GM19467 (cell line): ENCODE results near the gene PLEKHH3.

Source experiments
- ATAC-seq: cut with Tn5 transposase; IDR thresholded peaks from one replicate; pipeline ENCODE4 v1.9.1; 2021; ENCODE audit warnings: mild to moderate bottlenecking, moderate library complexity; ENCODE audit not compliant: unreplicated experiment

PLEKHH3 gene

DNA sequence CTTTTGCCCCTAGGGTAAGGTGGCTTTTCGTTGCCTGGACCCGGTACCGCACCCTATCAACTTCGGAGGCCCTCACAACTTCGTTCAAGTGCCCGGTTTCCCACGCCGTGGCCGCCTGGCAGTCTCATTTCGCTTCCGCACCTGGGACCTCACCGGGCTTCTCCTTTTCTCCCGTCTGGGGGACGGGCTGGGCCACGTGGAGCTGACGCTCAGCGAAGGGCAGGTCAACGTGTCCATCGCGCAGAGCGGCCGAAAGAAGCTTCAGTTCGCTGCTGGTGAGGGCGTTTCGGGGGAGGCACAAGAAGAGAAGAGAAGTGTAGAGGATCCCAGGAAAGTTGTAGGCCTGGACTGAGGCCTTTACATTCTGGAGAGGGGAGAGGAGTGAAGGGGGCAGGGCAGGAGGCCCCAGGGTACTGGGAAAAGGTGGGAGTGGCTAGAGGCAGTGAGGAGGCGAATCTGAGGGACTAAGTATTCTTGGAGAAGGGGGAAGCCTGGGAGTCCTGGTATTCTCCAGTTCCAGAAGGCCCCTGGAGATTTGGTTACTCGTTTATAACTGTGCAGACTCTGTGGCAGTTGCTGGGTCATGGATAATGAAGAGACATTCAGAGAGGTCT is 11.0 kb upstream of the PLEKHH3 start:
- ATAC-seq, result no peak

DNA sequence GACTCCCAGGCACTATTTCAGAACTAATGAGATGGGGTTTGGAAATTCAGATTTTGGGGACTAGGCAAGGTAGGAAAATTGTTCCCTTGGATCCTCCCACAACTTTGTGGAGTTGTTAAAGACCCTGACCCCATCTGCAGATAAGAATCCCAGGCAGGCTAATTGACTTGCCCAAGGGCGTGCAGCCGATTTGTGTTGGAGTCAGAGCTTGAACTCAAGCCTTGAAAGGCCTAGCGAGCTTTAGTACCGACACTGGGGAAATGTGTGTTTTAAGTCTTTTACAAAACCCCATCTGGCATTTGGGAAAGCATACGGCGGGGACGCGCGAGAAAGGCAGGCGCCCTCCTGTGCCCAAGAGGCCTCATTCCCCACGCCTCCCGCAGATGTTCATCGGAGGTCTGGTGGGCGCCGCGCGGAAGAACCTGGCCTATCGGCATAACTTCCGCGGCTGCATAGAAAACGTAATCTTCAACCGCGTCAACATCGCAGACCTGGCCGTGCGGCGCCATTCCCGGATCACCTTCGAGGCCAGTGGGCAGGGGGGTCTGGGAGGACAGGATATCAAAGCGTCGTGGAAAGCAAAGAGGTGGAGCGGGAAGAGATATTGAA is 9.8 kb upstream of the PLEKHH3 start:
- no peak for ATAC-seq

DNA sequence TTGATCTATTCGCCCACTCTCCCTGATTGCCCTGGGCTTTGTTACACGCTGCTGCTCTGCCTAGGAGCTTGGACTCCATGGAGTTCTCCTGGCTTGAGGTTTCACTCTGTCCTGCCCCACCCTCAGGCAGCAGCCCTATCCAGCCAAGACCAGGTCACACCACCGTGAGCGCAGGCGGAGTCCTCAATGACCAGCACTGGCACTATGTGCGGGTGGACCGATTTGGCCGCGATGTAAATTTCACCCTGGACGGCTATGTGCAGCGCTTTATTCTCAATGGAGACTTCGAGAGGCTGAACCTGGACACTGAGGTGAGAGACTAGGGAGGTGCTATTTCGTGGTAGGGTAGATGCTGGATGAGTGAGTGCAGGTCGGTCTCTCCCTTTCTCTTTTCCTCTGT is 9.0 kb upstream of the PLEKHH3 start:
- no peak for ATAC-seq

DNA sequence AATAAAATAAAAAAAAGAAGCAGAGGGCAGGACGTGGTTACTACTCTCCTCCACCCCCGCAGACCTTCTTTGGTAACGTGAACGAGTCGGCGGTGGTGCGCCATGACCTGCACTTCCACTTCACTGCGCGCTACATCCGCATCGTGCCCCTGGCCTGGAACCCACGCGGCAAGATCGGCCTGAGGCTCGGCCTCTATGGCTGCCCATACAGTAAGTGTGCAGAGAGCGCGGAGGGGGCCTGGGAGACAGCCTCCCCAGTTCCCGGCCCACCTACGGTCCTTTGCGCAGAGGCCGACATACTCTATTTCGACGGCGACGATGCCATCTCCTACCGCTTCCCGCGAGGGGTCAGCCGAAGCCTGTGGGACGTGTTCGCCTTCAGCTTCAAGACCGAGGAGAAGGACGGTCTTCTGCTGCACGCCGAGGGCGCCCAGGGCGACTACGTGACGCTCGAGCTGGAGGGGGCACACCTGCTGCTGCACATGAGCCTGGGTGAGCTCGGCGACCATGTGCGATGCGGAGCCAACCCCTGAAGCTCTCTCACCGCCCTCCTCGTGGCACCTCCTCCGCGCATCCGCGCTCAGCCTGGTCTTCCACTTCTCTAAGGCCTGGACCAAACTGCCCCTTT is 8.2 kb upstream of the PLEKHH3 start:
- no peak for ATAC-seq

DNA sequence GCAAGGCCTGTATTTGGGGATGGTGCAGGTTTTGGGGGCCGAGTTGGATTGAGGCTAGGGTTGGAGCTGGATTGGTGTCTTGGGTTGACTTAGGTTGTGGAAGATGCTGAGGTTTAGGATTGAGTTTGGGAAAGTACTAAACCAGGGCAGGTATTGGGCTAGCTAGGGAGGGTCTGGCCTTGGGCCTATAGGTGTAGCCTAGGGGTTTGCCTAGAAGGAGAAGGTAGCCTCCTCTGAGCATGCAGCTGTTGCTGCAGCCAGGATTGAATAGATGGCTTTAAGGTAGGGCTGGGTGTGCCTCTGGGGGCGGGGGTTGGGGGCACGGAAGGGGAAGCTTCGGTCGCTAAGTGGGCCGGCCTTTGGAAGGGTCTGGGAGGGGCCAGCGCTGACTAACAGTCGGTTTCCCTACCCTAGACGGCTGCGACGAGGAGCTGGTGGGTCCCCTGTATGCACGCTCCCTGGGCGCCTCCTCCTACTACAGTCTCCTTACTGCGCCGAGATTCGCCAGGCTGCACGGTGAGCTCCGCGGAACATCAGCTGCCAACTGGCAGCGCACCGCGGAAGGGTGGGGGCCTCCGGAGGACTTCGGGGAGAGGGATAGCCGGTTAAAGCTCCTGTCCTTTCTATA is 6.7 kb upstream of the PLEKHH3 start:
- no peak for ATAC-seq

DNA sequence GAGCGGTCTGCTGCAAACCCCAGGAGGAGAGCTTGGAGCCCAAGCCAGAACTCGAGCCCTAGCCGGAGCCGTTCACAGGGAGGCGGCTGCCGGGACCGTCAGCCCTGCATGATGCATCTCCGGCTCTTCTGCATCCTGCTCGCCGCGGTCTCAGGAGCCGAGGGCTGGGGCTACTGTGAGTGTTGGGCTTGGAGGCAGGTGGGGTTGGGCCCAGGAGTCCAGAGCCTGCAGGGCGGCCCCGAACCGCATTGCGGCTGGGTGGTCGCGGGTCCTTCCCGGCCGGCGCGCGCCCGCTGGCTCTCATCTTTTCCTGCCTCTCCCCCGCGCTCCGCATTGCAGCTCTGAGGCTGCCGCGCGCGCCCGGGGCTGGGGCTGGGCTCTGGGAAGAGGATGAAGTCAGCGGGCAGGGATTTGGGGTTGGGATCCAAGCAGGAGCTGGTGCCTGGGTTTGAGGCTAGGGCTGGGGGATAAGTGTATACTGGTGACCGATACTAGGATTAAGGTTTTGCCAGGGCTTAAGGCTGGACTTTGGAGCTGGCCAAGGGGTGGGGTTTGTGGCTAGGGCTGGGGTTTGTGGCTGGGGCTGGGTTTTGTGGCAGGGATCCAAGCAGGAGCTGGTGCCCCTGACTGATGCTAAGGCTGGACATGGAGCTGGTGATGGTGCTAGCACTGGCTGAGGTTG is 6.1 kb upstream of the PLEKHH3 start:
- ATAC-seq, result no peak

DNA sequence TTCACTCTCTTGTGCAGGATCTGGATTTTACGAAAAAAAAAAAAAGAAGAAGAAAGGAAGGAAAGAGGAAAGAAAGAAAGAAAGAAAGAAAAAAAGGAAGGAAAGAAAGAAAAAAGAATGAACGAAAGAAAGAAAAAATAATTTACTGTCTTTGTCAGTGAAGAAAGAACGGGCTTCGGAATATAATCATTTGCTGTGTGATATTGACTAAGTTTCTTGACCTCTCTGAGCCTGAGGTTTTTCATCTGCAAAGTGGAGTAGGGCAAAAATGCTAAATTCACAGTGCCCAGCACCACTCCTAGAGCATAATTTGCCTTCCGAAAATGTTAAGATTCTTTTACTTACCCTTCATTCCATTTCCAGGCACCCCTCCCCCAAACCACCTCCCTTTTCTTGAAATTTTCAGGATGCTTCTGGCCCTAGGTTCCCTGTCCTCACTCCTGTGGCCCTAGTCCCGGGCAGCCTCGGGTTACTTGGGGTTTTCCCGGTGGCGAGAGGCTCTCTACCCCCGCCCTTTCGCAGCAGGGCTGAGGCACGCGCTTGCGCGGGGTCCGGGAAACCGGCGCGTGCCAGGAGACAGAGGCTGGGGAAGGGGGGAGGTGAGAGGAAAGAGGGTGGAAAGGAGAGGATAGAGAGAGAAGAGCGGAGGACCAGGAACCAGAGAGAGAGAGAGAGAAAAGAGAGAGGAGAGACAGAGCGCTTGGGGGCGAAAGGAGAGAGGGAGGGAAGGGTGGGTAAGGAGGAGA is 5.4 kb upstream of the PLEKHH3 start, which contains the start of gene CNTNAP1:
CNTNAP1 (plus strand) TSS at position 556 of the 746 bp plus-strand sequence. CDS start 299 bp downstream, outside the sequence.
- no peak for ATAC-seq

DNA sequence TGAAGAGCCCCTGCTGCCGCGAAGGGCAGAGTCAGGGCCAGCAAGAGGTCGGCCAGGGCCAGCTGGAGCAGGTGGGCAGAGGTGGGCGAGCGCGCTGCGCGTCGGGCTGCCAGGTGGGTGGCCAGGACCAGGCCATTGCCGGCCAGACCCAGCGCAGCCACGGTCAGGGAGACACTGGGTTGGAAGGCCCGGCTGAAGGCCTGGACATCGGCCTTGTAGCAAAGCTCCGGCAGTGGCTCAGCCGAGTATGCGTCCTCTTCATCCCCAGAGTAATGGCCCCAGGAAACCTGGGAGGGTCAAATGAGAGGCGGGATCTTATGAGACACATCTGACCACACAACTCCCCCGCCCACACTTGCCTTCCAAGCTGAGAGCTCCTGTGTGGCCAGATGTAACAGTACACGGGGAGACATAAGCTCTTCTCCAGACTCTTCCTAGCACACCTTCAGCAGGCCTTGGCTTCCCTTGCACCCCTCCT is 3.6 kb upstream of the PLEKHH3 start:
- no peak for ATAC-seq

DNA sequence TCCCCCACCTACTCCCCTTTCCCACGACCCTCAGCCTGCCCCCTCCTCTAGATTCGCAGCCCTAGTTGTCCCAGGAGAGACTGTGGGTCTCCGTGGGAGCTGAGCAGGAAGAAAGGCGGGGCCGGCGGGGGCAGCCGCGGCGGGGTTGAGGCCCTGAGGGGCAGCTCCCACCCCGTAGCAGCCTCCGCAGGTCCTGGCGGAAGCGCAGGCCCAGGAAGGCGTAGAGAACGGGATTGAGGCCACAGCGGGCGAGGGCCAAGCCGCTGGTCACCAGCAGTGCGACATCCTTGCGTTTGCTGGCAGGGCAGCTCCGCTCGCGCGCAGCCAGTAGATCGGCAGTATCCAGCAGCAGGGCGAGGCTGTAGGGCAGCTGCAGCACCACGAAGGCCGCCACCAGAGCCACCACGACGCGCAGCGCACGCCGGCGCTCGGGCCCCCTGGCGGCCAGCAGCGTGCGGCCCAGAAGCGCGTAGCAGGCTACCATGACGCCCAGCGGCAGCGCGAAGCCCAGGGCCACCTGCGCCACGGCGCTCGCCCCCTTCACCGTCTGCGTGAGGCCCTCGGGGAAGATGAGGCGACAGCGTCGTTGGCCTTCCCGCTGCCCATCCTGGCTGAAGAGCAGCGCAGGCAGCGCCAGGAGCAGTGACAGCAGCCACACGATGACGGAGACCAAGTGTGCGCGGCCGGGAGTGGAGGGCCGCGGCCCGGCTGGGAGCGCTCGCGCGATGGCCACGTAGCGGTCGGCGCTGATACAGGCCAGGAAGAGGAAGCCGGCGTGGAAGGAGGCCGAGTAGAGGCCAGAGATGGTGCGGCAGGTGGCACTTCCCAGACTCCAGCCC is 2.9 kb upstream of the PLEKHH3 start:
- ATAC-seq, result no peak

DNA sequence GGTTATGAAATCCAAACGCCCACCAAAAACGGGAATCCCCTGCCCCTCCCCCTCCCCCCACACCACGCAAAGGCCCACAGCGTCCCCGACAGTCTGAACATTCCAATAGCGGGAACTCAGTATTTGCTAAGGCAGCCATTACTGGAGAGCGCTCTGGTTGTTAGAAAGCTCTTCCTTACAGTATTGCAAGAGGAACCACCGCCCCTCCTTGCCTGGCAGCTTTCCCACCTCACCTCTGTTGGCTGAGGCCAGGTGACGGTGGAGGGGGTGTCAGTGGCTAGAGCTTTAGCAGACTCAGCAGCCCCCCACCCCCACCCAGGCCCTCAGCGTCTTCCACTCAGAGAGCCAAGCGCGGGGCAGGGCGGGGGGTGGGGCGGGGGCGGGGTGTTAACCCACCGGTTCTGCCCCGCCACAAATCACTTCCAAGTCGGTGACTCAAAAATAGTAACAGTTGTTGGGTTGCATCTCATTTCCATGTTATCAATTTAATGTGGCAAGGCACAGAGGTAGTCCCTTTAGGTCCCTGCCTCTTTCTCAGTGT is 2.2 kb upstream of the PLEKHH3 start:
- ATAC-seq, result no peak

DNA sequence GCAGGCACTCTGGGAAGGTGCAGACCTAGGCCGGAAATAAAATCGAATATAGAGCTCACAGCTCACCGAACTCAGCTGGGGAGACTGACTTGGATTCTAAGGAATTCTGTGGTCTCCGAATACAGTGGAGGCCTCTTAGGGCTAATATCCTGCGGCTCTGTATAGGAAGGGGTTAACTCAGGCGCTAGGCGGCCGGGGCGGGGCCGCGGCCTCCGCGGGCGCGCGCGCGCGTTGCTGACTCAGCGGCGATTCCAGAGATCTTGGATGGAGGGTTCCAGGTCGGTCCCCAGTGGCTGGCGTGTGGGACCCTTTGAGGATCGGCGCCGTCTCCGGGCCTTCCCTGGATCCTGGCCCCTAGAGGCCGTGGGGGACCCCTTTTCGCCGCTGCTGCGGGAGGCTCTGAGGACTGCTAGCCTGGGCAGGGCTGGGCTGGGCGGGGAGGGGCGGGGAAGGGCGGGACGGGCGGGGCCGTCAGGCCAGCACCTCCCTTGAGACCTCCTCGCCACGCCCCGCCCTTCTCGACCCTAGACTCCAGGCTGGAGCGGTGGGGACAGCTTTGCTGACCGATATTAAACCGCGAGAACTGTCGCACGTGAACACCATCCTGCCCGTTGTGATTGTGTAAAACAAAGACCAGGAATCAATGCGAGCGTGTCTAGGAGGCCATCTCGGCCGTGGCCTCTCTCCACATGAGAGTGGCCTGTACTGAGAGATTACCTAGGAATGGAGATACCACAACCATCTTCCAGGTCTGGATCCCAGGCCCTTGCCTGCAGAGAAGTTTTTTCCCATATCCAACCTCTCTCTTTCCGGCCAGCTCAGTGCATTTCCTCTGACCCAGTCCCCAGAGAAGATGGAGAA is 1.4 kb upstream of the PLEKHH3 start:
- ATAC-seq, result peak; percentile 28

DNA sequence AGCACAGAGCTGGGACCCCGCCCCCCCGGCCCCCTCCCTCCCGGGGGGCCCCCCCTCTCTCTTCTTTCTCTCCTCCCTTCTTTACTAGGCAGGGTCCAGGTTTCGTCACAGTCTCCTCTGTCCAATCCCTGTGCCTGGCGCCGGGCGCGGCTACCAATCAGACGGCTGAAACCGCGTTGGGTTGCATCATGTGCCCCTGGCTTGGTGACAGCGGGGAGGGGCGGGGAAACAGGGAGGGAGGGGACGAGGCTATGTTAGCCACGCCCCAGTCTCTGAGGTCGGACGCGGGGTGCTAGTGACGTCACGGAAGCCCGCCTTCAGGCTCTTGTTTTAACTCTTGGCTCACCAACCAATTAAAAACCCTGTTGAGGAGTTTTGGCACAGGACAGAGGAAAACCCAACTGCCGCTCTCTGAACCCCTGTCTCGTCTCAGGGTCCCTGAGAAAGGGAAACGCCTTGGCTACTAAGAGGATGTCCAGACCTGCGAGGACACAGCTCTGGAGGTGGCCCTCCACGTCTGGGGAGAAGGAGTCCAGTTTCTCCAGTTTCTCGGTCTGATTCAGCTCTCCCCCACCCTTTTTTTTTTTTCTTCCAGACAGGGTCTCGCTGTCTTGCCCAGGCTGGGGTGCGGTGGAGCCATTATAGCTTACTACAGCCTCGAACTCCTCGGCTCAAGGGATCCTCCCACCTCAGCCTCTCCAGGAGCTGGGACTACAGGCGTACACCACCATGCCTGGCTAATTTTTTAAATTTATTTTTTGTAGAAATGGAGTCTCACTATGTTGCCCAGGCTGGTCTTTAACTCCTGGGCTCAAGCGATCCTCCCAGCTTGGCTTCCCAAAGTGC is 441 bp upstream of the PLEKHH3 start:
- peak; percentile 60 for ATAC-seq

DNA sequence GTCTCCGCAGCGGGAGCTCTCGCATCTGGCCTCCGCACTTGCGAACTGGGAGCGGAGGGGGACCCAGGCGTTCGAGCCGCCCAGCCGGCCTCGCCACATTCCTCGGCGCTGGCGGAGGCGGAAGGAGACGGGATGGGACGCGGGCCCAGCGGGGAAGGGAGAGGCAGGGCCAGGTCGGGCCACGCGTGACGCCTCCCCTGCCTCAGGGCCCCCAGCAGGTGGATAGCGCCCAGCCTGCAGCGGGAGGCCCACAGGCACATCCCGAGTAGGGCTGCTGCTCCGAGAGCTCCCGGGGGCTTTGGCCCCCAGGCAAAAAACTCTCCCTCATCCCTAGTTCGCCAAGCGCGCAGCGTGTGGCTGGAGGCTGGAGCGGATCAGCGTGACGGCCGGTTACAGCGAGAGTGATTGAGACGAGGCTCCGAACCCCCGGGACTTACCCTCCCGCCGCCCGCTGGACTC is 800 bp downstream of the PLEKHH3 start:
- ATAC-seq, result no peak

DNA sequence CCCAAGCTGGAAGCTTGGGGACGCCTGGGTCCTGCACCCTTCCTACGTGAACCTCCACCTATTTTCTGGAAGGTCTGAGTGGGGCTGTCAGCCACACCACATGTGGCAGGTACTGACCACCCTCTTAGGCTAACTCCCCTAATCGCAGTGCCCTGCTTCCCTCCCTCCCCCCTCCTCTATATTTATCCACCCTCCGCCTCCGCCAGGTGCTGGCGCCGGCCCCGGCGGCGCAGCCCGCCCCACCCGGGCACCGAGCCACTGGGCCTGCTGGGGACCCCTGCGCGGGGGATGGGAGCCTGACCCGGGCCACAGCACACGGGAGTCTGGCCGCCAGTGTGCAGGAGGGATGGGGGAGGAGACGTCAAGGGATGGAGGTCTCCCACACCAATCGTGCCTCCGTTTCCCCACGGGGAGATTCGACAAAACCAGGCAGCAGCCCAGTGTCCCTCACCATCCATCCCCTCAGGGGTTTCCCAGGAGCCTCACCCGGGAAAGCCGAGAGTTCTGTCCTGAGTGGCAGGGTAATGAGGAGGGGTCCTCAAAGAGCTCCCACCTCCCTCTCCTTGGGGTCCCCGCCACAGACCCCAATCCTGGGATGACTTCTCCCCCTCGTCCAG is 1.3 kb downstream of the PLEKHH3 start:
- ATAC-seq, result no peak

DNA sequence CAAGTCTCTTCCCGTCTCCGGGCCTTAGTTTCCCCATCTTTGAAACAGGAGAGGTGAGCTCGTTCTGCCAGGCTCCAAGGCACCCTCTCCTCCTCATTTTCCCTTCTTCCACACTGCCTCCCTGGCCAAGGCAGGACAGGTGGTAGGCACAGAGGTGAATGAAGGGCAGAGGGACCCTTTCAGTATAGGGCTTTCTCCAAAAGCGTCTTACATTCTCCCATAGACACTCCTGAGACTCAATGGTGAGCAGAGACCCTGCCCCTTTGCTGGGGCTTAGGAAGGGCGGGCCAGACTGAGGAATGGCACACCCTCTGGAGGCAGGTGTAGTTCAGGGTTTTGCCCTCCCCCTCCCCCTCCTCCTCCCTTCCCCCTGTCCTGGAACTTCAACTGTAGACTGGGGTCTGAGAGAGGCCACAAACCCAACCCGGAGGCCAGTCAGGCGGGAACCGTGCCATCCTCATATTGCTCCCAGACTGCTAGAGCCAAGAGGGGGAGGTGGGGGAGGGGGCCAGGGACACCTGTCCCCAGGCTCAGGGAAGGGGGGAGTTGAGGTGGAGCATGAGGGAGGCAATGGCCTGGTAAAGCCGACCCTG is 1.9 kb downstream of the PLEKHH3 start:
- no peak for ATAC-seq

DNA sequence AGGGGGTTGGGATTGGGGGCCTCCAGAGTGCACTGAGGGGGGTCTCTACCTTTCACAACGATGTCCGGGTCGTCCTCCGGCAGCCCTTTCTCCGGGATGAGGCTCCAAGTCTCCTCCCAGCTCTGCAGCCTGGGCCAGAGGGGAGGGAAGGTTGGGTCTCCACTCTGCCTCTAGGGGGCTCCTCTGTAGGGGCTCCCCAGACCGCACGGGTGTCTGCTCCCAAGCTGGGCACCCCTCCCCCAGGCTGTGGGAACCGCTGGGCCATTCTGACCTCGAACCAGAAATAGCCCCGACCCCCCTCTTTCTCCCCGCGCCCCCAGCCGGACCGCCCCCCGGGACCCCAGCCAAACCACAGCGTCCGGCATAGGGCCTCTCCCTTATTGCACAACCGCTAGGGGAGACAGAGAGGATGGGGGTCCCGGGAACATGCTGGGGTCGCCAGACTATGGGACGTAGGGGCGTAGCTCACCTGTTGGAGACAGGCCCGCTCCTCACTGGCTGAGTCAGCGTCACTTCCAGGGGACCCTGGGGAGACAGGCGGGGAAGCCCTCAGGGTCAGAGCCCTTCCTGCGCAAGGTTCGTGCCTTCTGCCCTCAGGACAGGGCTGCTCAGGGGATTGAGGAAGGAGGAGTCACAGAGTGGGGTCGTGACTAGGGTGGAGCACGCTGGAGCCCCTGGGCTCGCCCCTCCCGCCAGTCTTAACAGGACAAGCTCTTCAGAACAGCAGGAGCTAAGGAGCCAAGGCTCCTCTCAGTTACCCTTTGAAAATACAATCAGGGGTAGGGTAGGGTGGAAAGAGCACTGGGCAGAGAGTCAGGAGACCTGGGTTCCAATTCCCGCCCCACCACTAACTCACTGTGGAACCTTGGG is 2.7 kb downstream of the PLEKHH3 start:
- no peak for ATAC-seq
